ENCODE measurements around the gene SLC29A3.

GRCh38 chr10:71363936-71364335 is 44.9 kb downstream of the SLC29A3 start:
- TF ChIP-seq HDAC6 (IDR thresholded peaks at IDR 0.05; ENCODE audit: low read depth, low read length), result no peak
- TF ChIP-seq CTCF (IDR thresholded peaks at IDR 0.05; ENCODE audit: control extremely low read depth in 1 of 3, insufficient read depth in 1 of 3, low read depth in 1 of 3, low read length in 3 of 3), result no peak
- no peak for TF ChIP-seq POLR2AphosphoS5 (IDR thresholded peaks at IDR 0.05; ENCODE audit: low read depth, low read length)
- TF ChIP-seq GABPA (IDR thresholded peaks at IDR 0.05; ENCODE audit: borderline replicate concordance, insufficient read depth, low read length), result no peak
- no peak for TF ChIP-seq POLR2A (IDR thresholded peaks at IDR 0.05; ENCODE audit: control extremely low read depth in 1 of 2, low read depth in 2 of 2, low read length in 2 of 2)
- TF ChIP-seq HDAC2 (IDR thresholded peaks at IDR 0.05; ENCODE audit: borderline replicate concordance in 1 of 2, low read depth in 2 of 2, low read length in 2 of 2), result no peak
- TF ChIP-seq ATF3 (IDR thresholded peaks at IDR 0.05; ENCODE audit: insufficient read depth, low read depth, low read length), result no peak

All from H1 (cell line).